Stomach (tissue), 9 donors: Measurements from ENCODE around the gene SEC61G. TPM values are rescaled to one million over a fixed set of nuclear protein-coding genes. Genes with fewer than 3 reads are reported as not detected.

Source experiments
- DNase-seq, 2 donors: peaks; one replicate each; pipeline versions ENCODE4 v3.0.0 to v3.0.0-alpha.2; 2013 to 2019
- H3K27ac ChIP-seq, 5 donors: fragments of 200-600 bp in 4 of 5; sonication (generic) in 4 of 5; one replicate each; pipeline ENCODE4 v1.5.1; 2013 to 2019; ENCODE audit warnings: mild to moderate bottlenecking in 1 of 5, moderate library complexity in 1 of 5
- H3K27me3 ChIP-seq, 3 donors: fragments of 200-600 bp; sonication (generic); one replicate each; pipeline ENCODE4 v1.5.1; 2017 to 2019; ENCODE audit warnings: mixed run types in 1 of 3
- H3K36me3 ChIP-seq, 4 donors: fragments of 200-600 bp; sonication (generic); 1 replicate in 3 of 4; 2 replicates in 1 of 4; pipeline ENCODE4 v1.5.1; 2016 to 2019
- H3K4me1 ChIP-seq, 4 donors: fragments of 200-600 bp; sonication (generic); one replicate each; pipeline ENCODE4 v1.5.1; 2016 to 2019
- H3K4me3 ChIP-seq, 4 donors: fragments of 200-600 bp; sonication (generic) in 3 of 4; one replicate each; pipeline ENCODE4 v1.5.1; 2016 to 2019; ENCODE audit warnings: mild to moderate bottlenecking in 1 of 4
- H3K9me3 ChIP-seq, 4 donors: fragments of 200-600 bp; sonication (generic); one replicate each; pipeline ENCODE4 v1.5.1; 2016 to 2019
- CTCF ChIP-seq, 7 experiments: fragments of 450-650 bp in 4 of 7; fragments of 200-600 bp in 3 of 7; sonication (generic) in 3 of 7; IDR thresholded peaks; one replicate each; pipeline ENCODE4 v1.5.1; 2016 to 2019; ENCODE audit warnings: antibody characterized with exemption in 7 of 7, control low read depth in 2 of 7, mild to moderate bottlenecking in 1 of 7
- EP300 ChIP-seq: sonication (generic); formaldehyde crosslinking; IDR thresholded peaks from one replicate; pipeline ENCODE4 v1.6.1; 2017; ENCODE audit warnings: antibody characterized with exemption
- POLR2A ChIP-seq, 4 donors: fragments of 450-650 bp; IDR thresholded peaks; one replicate each; pipeline ENCODE4 v1.6.1; 2016; ENCODE audit warnings: antibody characterized with exemption in 4 of 4, control low read depth in 2 of 4, mild to moderate bottlenecking in 1 of 4, moderate library complexity in 1 of 4
- POLR2AphosphoS5 ChIP-seq, 3 donors: sonication (generic); formaldehyde crosslinking; IDR thresholded peaks; one replicate each; pipeline ENCODE4 v1.6.1; 2016; ENCODE audit warnings: antibody characterized with exemption in 3 of 3
- WGBS, 5 donors: extraction: QIAGEN DNeasy Blood & Tissue Kit in 3 of 5; methylation state at CpG; one replicate each; pipeline versions ENCODE4 v1.1.5 to v1.1.7; 2013 to 2018; 5-methylcytosine and 5-hydroxymethylcytosine counted together
- intact Hi-C: fragments of 100-400 bp; cut with DNase I; formaldehyde crosslinking; loops from one replicate; pipeline ENCODE4 v1.15.1; 2023; ENCODE audit warnings: low total_unique reads
- polyA plus RNA-seq, 3 donors: library from polyadenylated mRNA; stranded (reverse); fragments of 200-250 nt; gene quantifications; one replicate each; pipeline ENCODE4 v1.2.3, GENCODE V29; 2013
- total RNA-seq, 5 donors: library from RNA; depleted of rRNA; stranded (reverse); fragments of >200 nt; gene quantifications; one replicate each; pipeline versions ENCODE4 v1.1.0 to v1.2.3, GENCODE V29; 2014 to 2016
- donor health status: healthy with polysubstance abuse.
- donor health status: Bipolar disorder and iron deficiency.
- donor health status: healthy.

The SEC61G gene
- total and polyA plus RNA-seq, 8 donors = 0.87 to 488 (median 135) TPM

GRCh38 chr7:54778696-54779540 lies 19.9 kb upstream of the SEC61G start:
- Histone ChIP-seq H3K27me3 (no peaks in the 10 kb centered on the region), H3K27ac (no peak overlapping the region), H3K36me3 (no peaks in the 10 kb centered on the region), H3K4me3 (no peak overlapping the region), H3K9me3 (peaks cover 0 to 9% (median 0%) of the 10 kb centered on the region in 4 donors), H3K4me1 (peaks cover 0 to 5% (median 2%) of the 10 kb centered on the region in 4 donors)
- intact Hi-C loops = loop anchor here (5.0 kb wide), 1 partner anchor 473 kb away; no protein-coding TSS in a partner anchor
- WGBS, 5 donors = 81 to 86% (median 82%) methylated on average over 7 of the region's 7 CpGs
- DNase-seq = no peak
- TF ChIP-seq POLR2AphosphoS5 (IDR thresholded peaks at IDR 0.05) (no peak), EP300 (no peak), CTCF (IDR thresholded peaks at IDR 0.05) (no peak), POLR2A (IDR thresholded peaks at IDR 0.05) (no peak)

DNA sequence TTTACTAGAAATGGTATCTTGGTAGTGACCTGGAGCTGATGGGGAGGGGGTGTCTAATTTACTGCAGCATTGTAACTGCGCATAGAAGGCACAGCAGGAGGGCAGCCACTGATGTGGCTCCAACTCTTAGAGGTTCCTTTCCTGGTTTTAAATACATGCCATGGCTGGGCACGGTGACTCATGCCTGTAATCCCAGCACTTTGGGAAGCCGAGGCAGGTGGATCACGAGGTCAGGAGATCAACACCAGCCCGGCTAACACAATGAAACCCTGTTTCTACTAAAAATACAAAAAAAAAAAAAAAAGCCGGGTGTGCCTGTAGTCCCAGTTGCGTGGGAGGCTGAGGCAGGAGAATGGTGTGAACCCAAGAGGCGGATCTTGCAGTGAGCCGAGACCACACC lies 19.2 kb upstream of the SEC61G start:
- Histone ChIP-seq H3K27ac (no peak overlapping the region), H3K4me3 (no peak overlapping the region), H3K9me3 (peaks cover 0 to 9% (median 0%) of the 10 kb centered on the region in 4 donors), H3K27me3 (no peaks in the 10 kb centered on the region), H3K4me1 (peaks cover 0 to 10% (median 5%) of the 10 kb centered on the region in 4 donors), H3K36me3 (no peaks in the 10 kb centered on the region)
- TF ChIP-seq POLR2A (IDR thresholded peaks at IDR 0.05) = no peak
- intact Hi-C loops = loop anchor here (5.0 kb wide), 1 partner anchor 474 kb away; no protein-coding TSS in a partner anchor
- 80 to 90% (median 83%) methylated on average over 9 of the region's 9 CpGs for WGBS, 5 donors
- no peak for DNase-seq

DNA sequence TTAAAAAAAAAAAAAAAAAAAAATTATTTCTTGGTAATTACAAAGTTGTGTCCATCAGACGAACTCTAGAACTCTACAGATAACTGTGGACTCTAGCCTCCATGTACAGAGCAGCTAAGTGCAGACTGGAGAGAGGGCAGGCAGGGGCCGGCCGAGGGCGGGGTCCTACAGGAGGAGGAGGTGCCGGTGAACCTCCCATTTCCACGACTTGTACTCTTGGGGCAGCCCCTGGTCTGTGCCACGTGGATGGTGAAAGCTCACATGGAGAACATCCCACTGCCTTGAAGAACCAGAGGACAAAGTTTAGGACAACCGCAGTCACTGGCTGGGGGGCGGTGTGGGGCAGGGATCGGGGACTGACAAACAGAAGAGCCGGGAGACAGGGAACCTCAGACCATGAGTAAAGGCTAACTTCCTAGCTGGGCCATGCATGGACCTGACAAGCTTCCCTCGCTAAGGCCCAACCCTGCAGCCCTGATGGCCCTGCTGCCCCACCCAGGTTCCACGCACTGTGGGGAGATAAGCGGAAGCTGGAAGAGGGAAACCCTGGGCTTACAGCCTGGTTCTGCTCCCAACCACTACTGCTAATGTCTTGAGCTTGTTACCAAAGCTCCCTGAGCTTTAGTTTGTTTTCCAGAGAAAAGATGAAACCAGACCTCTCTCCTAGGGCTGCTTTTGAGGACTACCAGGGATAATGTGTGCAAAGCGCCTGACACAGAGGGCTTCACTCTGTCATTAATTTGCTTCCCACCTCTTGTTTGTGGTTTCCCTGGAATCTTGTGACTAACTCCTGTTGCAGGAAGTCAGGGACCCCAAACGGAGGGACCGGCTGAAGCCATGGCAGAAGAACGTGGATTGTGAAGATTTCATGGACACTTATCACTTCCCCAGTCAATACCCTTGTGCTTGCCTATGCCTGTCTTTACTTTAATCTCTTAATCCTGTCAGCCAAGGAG lies 16.1 kb upstream of the SEC61G start:
- TF ChIP-seq EP300 (no peak), POLR2AphosphoS5 (IDR thresholded peaks at IDR 0.05) (no peak), POLR2A (IDR thresholded peaks at IDR 0.05) (no peak), CTCF (IDR thresholded peaks at IDR 0.05) (no peak)
- 86 to 93% (median 88%) methylated on average over 18 of the region's 18 CpGs for WGBS, 5 donors
- Histone ChIP-seq H3K4me1 (peaks cover 0 to 10% (median 5%) of the 10 kb centered on the region in 4 donors), H3K9me3 (peaks cover 0 to 9% (median 0%) of the 10 kb centered on the region in 4 donors), H3K27me3 (no peaks in the 10 kb centered on the region), H3K27ac (no peak overlapping the region), H3K36me3 (no peaks in the 10 kb centered on the region), H3K4me3 (no peak overlapping the region)
- intact Hi-C loops = loop anchor here (5.0 kb wide), 1 partner anchor 477 kb away; no protein-coding TSS in a partner anchor
- no peak for DNase-seq

- Histone ChIP-seq H3K36me3 (no peaks in the 10 kb centered on the region), H3K27me3 (peaks cover 0 to 11% (median 0%) of the 10 kb centered on the region in 3 donors), H3K4me3 (peak overlapping the region; percentile 27 to 43 (median 34)), H3K27ac (peak overlapping the region in 1 of 5 donors; percentile 12), H3K9me3 (peaks cover 0 to 9% (median 0%) of the 10 kb centered on the region in 4 donors), H3K4me1 (peaks cover 0 to 10% (median 5%) of the 10 kb centered on the region in 4 donors)
- peak; percentile 88 to 94 for DNase-seq
- TF ChIP-seq CTCF (IDR thresholded peaks at IDR 0.05) (peak in 5 of 7 experiments; percentile 67 to 86 (median 80)), POLR2AphosphoS5 (IDR thresholded peaks at IDR 0.05) (peak in 1 of 3 donors; percentile 72), POLR2A (IDR thresholded peaks at IDR 0.05) (no peak)
- 17 to 22% (median 20%) methylated on average over 18 of the region's 18 CpGs for WGBS, 5 donors
- intact Hi-C loops = no loop called here
These were observed 14.7 kb upstream of the SEC61G start for GRCh38 chr7:54773472-54774399.
